Inflammatory macrophage treated with lipopolysaccharide for 1 hour (primary cell): ENCODE data around the gene CPNE9.
A peak's percentile ranks its signal among the peaks of the same experiment; 100 is the strongest.
"Not testable (repeated sequence)": the region's sequence is repeated elsewhere in the genome, so short reads cannot be mapped to it uniquely, and the experiment has no call there.

ENCODE experiments used
- DNase-seq, 2 donors: peaks; one replicate each; pipeline ENCODE4 v3.0.0-alpha.2; 2020 to 2022

Gene CPNE9

GRCh38 chr3:9749645-9750555 is 46.3 kb downstream of the CPNE9 start, which contains the start of gene OGG1:
Gene OGG1 (plus strand): TSS chr3:9749952. CDS start chr3:9750287, 335 bp downstream.
- peak; percentile 98 to 99 for DNase-seq

- no peak for DNase-seq
Measured at GRCh38 chr3:9750556-9751411, 47.2 kb downstream of the CPNE9 start.

GRCh38 chr3:9754678-9755077 is 51.0 kb downstream of the CPNE9 start:
- DNase-seq, result no peak

GRCh38 chr3:9757427-9757826 is 53.8 kb downstream of the CPNE9 start:
- DNase-seq, result no peak

- no peak for DNase-seq
Measured at GRCh38 chr3:9760779-9761505, 57.3 kb downstream of the CPNE9 start.

- no peak for DNase-seq
Measured at GRCh38 chr3:9761919-9762318, 58.3 kb downstream of the CPNE9 start.

- no peak for DNase-seq
Measured at GRCh38 chr3:9762871-9763270, 59.2 kb downstream of the CPNE9 start.

GRCh38 chr3:9765865-9766264 is 62.2 kb downstream of the CPNE9 start:
- no peak for DNase-seq

- peak; percentile 34 to 54 for DNase-seq
Measured at GRCh38 chr3:9767418-9767817, 63.8 kb downstream of the CPNE9 start.

GRCh38 chr3:9768141-9768775 is 64.6 kb downstream of the CPNE9 start:
- no peak for DNase-seq

GRCh38 chr3:9769012-9769411 is 65.4 kb downstream of the CPNE9 start:
- no peak for DNase-seq

GRCh38 chr3:9769426-9770275 is 66.0 kb downstream of the CPNE9 start, which contains the start of gene CAMK1:
Gene CAMK1 (minus strand): TSS chr3:9769947. CDS start chr3:9767749, 2,198 bp downstream.
- DNase-seq, result peak; percentile 69 to 81

GRCh38 chr3:9770276-9770812 is 66.7 kb downstream of the CPNE9 start:
- no peak for DNase-seq

GRCh38 chr3:9771007-9771406 is 67.4 kb downstream of the CPNE9 start:
- DNase-seq, result not testable (repeated sequence)

- no peak for DNase-seq
Measured at GRCh38 chr3:9776896-9777693, 73.5 kb downstream of the CPNE9 start.

- peak in 1 of 2 donors; percentile 49 for DNase-seq
Measured at GRCh38 chr3:9777694-9778021, 74.0 kb downstream of the CPNE9 start.

GRCh38 chr3:9778143-9779074 is 74.8 kb downstream of the CPNE9 start:
- peak; percentile 69 to 86 for DNase-seq

GRCh38 chr3:9779075-9779593 is 75.5 kb downstream of the CPNE9 start:
- DNase-seq, result no peak
